NCI-H460 (cell line): Measurements from ENCODE around the gene SGSM1. TPM values are rescaled to one million over a fixed set of nuclear protein-coding genes. Genes with fewer than 3 reads are reported as not detected.

Experiments used
- DNase-seq: peaks from one replicate; pipeline ENCODE4 v3.0.0-alpha.2; 2016; ENCODE audit warnings: low read depth; ENCODE audit errors: extremely low read depth
- total RNA-seq: library from RNA; depleted of rRNA; stranded (reverse); fragments of >200 nt; shearing (Covaris generic); gene quantifications from 2 replicates; pipeline ENCODE4 v1.2.3, GENCODE V29; 2014

SGSM1 gene
- total RNA-seq, 1 experiment from 2014 or later = 1.1 TPM

- DNase-seq = no peak
Measured at GRCh38 chr22:24807284-24807950, 1.4 kb downstream of the SGSM1 start.

GRCh38 chr22:24809331-24809730 is 3.3 kb downstream of the SGSM1 start:
- no peak for DNase-seq

DNA sequence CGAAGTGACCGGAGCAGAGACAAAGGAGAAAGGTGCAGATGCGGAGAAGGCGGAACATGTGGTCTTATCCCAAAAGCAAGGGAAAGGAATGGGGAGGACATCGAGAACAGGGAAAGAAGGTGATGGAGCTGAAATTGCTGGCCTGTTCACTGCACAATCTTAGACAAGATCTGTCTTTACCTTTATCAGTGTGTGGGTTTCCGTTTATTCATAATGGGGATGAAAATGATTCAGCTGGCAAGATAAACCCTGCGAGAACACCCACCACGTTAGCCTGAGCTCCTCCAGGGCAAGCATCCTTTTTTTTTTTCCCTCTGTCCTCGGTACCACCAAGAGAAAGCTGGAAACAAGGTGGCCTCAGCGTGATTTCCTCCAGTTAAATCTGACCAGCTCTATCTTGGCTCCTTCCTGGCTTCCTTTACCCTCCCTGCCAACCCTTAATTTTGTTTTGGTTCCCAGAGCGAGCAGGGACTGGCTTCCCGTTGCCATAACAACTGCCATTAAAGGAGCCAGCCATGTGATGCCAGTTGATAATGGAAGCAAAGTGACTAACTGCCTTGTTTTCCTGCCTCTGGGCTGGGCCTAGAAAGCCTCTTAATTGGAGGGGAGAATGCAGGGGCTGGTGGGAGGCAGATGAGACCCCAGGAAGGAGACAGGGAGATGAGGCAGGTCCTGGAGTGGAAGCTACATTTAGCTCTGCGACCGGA is 4.2 kb downstream of the SGSM1 start:
- DNase-seq = no peak

GRCh38 chr22:24812950-24813775 is 7.2 kb downstream of the SGSM1 start:
- no peak for DNase-seq

- no peak for DNase-seq
Measured at GRCh38 chr22:24813861-24814770, 8.1 kb downstream of the SGSM1 start.

DNA sequence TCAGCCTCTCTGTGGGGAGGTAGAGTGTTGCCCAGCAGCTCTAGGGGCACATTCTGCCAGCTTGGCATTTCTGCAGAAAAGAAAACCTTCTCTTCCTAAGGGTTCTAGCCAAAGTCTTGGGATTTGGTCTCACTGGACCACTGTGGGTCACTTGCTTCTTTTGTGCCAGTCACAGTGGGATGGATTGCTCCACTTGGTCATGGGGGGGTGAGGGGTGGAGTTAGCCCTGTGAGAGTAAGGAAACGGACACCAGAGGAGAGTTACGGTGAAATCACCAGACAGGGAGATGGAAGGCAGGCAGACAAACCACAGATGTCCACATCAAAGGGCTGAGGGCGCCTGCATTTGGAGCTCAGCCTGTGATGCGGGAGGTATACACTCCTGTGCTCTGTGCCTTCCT is 10.8 kb downstream of the SGSM1 start:
- no peak for DNase-seq

DNA sequence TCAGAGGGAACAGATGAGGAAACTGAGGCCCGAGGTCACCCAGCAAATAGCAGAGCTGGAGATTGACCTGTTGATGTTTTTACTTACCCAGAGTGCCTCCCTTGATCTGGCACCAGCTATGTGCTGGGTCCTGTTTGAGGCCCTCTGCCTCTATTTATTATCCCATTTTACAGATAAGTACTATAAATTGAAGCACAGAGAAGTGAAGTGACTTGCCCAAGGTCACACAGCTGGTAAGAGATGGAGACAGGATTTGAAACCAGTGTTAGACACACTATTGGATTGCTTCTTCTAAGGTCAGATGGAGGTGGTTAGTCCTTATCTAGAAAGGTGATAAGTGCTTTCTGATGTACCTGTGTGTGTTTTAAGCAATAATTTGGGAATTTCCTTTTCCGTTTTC is 13.5 kb downstream of the SGSM1 start:
- DNase-seq = no peak

GRCh38 chr22:24819911-24820461 is 14.0 kb downstream of the SGSM1 start:
- no peak for DNase-seq

GRCh38 chr22:24822471-24822870 is 16.5 kb downstream of the SGSM1 start:
- DNase-seq = no peak

DNA sequence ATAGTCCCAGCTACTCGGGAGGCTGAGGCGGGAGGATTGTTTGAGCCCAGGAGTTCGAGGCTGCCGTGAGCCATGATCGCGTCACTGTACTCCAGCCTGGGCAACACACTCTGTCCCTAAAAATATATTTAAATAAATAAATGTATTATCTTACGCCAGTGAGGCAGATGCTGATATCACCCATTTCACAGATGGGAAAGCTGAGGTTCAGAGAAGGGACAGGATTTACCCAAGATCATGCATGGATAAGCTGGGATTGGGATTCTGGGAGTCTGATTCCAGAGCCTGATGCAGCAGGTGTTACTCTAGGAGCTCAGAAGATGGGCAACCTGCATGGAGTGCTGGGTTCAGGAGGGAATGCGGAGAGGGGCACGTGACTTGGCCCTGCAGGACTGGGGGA is 17.8 kb downstream of the SGSM1 start:
- DNase-seq = no peak

- no peak for DNase-seq
Measured at GRCh38 chr22:24824250-24824649, 18.2 kb downstream of the SGSM1 start.

DNA sequence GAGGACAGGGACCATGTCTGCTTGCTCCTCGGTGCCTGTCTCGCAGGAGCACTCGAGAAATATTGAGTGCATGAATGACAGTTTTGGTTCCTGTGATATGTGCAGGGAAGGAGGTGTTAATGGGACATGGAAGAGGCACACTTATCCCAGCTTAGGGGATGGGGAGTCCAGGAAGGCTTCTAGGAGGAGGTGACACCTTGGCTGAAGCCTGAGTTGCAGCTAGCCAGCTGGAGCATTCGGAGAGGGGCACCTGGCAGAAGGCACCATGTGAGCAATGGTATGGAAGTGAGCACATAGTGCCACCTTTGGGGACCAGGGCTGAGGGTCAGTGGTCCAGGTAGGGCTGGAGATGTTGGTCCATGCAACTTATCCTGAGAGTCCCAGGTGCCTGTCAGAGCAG is 18.9 kb downstream of the SGSM1 start:
- DNase-seq = no peak

DNA sequence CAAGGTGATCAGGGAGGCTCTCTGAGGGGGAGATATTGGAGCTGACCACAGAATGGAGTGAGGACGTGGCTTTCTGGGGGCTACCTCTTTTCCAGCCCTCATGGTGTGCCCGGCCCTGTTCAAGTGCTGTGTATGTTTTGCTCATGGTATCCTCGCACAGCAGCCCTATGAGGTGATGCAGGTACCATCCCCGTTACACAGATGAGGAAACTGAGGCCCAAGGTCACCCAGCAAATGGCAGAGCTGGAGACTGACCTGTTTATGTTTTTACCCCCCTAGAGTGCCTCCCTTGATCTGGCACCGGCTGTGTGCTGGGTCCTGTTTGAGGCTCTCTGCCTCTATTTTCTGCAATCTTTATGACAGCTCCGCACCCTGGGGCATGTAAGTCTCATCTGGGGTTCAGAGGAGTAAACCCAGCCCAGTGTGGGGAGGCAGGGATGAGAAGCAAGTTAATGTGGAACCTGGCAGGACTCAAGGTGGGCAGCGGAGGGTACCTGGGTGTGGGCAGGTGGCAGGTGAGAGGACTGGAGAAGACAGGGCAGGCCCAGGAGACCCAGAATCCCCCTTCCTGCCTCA is 20.8 kb downstream of the SGSM1 start:
- DNase-seq = no peak

DNA sequence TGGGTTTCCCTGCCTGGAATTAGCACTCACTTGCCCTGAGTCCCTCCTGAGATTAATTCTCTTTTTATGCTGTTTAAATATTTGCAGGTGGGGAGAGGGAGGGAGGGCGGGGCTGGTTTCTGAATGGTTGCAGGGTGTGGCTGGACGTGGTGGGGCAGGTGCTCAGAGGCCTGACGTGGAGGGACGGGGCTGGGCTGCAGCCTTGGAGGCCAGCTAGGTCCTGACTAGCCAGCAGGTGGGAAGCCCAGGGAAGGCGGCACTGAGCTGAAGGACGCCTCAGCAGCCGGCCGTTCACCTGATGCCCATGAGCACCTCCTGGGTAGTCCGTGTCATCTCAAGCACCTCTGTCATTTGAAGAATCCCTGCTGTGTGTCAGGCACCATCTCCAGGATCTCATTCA is 21.3 kb downstream of the SGSM1 start:
- DNase-seq = no peak

DNA sequence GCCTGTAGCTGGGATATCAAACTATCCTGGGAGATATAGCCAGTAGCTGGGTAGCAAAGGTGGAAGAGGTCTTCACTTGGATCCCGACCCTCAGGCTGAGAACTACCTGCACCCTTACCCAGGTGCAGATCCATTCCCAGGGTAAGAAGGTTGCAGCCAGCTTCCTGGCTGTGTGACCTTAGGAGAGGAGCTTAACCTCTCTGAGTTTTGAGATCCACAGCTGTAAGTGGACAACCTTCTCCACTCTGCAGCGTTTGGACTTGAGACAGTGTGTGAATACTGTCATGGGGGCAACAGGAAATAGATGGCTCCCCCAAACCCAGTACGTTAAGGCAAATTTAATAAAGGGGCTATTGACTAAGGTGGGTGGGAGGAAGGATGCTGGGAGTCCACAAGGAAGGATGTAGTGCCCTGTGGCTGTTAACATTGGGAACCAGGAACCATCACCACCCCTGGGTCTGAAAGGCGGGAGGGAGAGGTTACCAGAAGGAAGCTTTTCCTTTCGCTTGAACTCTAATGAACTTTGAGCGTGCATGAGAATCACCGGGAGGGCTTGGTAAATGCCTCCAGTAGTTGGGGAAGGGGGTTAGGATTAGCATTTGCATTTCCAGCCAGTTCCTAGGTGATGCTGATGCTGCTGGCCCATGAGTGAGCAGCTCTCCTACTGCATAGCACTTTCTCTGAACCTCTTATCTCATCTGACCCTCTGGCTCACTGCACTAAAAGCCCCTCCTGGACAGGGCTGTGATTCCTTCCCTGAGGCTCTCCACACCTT is 24.4 kb downstream of the SGSM1 start:
- DNase-seq = no peak

GRCh38 chr22:24831687-24832086 is 25.7 kb downstream of the SGSM1 start:
- no peak for DNase-seq

- no peak for DNase-seq
Measured at GRCh38 chr22:24833881-24834495, 28.0 kb downstream of the SGSM1 start.

DNA sequence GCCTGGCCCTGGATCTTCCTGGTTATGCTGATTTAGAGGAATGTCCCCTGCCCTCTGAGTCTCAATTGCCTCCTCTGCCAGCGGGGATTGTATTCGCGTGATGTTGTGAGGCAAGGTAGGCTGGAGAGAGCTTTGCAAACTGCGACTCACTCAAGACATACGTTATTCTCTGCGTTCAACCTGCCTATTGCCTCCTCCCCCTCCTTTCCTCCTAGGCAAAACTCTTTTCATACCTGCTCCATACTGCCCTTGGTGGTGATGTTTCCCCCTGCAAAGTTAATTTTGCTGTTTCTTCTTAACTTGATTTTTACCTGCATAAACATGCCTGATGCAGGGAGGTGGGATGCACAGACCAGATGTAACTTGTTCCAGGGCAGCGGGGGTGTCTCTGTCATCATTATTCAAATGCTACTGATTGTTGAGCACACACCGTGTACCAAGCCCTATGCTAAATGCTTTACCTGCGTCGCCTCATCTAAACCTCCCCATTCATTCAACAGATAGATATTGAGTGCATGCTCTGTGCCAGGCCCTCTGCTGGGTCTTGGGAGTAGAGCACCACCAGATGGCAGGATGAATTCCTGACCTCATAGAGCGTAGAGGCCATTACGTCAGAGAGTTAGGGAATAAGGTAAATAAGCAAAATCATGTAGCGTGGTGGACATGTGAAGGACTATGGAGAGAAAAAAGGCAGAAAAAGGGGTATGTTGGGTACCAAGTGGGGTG is 29.0 kb downstream of the SGSM1 start:
- no peak for DNase-seq
